DMS 273 (cell line): ENCODE data around the gene RNPS1.
A peak's percentile ranks its signal among the peaks of the same experiment; 100 is the strongest.
"Not testable (repeated sequence)": the region's sequence is repeated elsewhere in the genome, so short reads cannot be mapped to it uniquely, and the experiment has no call there.

Experiments used
- DNase-seq: peaks from one replicate; lab custom pipeline; 2025; ENCODE audit not compliant: unreplicated experiment; lab: John Stamatoyannopoulos, UW

The RNPS1 gene

GRCh38 chr16:2282866-2283555 is 15.1 kb upstream of the RNPS1 start:
- DNase-seq, result peak; percentile 93

DNA sequence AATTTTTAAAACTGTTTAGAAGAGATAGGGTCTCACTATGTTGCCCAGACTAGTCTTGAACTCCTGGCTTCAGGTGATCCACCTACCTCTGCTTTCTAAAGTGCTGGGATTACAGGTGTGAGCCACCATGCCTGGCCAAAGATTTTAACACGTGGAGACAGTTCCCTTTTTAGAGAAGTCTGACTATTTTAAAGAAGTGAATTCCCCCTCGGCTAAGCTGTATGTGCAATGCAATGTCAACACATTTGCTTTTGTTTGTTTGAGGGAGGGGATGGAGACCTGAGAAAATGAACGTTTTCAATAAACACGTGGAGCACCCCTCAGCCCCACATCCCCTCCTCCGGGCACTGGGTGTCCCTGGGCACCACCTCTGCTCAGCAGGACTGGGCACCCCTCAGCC is 14.3 kb upstream of the RNPS1 start:
- DNase-seq, result no peak

DNA sequence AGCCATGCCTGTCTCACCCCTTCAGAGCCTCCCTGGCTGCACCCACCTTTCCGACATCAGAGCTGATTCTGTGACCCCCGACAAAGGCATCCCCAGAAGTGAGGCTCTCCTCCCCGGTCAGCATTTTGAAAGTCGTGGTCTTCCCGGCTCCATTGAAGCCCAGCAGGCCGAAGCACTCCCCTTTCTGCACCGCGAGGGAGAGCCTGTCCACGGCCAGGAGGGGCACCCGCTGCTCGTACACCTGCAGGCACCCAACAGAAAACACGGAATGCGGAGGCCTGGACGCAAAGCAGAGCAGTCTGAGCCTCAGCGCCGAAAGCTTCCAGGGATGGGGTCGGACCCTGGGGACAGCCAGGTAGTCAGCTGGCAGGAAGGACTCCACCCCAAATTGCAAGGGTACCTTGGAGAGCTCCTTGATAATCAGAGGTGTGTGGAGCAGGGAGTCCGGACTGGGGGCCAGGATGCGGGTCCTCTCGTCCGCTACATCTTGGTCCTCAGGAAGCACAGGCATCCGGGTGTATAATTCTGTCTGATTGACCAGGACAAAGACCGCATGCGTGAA is 13.1 kb upstream of the RNPS1 start:
- DNase-seq, result no peak

DNA sequence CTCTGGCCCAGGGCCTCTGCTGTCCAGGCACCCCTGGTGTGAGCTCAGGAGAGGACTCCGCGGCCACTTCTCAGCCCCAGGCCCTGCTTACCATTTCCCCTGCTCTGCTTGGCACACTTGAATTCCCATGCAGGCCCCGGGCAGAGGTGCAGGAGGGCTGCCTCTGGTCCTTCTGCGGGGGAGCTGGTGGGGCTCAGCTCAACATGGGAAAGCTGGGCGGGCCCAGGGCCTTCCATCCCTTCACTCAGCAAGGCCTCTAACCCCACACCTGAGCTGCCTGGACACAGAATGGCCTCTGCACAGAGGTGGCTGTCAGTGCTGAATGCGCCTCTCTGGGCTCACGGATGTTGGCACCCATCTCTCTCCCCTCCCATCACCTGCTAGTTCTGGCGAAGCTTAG is 12.5 kb upstream of the RNPS1 start:
- DNase-seq, result no peak

DNA sequence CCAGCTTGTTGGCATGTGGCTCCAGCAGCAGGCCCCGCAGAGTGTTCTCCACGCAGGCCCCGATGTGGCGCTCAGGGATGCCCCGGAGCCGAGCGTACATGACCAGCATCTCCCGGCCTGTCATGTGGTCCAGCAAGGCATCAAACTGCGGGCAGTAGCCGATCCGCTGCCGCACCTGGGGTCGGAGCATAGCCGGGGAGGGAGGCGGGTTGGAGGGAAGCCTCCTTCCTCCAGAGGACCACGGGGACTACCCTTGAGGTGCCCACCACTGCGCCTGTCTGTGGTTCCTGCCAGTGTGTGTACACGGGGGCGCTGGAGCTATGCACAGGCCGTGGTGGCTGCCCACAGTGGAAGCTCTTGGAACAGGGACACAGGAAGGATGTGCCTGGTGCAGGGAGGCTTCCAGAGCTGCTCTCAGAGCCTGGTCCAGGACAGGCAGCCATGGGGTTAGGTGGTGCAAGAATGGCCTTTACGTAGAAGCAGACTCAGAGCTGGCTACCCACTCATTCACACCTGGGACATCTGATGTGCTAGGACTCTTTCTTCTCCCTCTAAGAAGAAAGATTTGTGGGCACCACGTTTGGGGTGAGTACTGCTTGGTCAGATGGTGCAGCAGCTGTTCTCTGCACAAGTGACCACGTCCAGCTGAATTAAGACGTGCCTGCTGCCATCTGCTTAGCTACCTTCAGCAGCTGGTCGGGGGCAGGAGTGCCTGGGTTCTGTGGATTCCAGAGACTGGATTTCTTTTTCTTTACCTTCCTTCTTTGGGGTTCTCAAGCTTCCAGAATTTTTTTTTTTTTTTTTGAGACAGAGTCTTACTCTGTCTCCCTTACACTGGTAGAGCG is 11.3 kb upstream of the RNPS1 start:
- peak; percentile 71 for DNase-seq

GRCh38 chr16:2278272-2278608 is 10.3 kb upstream of the RNPS1 start:
- DNase-seq, result peak; percentile 34

- DNase-seq, result no peak
These were observed 9.7 kb upstream of the RNPS1 start for GRCh38 chr16:2277466-2278271.

DNA sequence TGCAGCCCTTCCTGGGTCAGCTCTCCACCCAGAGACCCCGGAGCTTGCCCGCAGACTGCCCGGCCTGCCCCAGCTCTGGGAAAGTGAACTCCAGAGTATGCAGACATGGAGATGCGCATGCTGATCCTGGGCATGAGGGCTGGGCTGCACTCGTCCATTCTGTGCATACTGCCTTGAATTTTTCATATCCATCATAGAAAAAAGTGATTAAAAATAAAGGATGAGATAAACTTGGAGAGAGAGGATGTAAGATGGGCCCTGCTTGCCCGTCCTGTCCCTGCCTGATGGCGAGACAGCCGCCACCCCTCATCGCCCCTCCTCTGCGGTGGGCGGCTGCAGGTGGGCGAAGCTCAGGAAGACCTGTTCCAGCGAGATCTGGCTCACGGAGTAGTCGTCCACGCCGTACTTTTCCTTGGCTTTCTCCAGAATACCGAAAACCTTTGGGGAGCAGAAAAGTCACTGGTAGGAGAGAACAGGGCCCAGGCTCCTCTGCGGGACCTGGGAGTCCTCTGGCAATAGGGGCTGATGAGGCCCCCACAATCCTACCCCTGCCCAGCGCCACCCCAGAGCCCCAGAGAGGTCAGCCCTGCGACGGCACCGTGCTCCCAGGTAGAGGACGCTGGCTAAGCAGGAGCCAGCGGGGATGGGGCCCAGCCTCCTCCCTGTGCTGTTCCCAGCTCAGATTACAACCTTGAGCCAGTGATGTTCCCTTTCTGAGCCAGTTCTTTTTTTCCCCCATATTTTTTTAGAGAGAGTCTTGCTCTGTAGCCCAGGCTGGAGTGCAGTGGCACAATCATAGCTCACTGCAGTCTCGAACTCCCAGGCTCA is 8.7 kb upstream of the RNPS1 start:
- DNase-seq, result no peak

- no peak for DNase-seq
These were observed 7.8 kb upstream of the RNPS1 start for GRCh38 chr16:2275476-2276367.

GRCh38 chr16:2273931-2274330 is 6.0 kb upstream of the RNPS1 start:
- DNase-seq, result peak; percentile 44

DNA sequence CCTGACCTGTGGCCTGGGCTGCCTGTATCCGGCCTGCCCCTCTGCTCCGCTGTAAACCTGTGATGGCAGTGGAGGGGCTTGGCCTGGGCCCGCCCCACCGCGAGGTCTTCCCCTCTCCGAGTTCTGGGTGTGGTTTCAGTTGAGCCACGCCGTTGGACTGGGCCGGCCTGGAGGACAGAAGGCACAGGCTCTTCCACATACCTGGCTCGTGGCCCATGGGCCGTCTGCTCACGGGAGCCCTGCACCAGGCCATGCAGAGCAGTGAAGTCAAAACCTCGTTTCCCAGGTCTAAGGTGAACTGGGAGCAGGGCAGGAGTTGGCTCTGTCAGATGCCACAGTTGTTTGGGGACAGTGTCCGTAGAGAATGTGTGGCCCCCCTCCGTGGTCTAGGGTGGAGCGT is 5.6 kb upstream of the RNPS1 start:
- peak; percentile 67 for DNase-seq

- no peak for DNase-seq
These were observed 4.0 kb upstream of the RNPS1 start for GRCh38 chr16:2271848-2272461.

GRCh38 chr16:2270588-2271470 is 2.9 kb upstream of the RNPS1 start:
- DNase-seq, result no peak

DNA sequence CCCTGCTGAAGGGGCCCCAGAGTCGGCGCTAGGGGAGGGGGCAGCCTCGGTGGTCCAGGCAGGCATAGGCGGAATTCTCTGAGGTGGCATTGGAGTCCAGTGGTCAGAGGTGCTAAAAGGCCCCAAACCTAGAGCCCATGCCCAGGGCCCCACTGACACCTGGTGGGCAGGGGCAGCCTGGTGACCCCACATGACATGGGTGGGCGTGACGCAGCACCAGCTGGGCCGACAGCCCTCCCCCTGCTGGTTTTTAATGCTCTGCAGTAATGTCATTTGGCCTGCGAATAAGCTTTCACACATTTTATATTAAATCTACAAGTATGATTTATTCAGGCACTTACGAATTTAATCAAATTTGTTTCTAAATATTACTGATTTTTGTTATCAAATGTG is 2.1 kb upstream of the RNPS1 start:
- DNase-seq, result peak; percentile 39

GRCh38 chr16:2267505-2267912 is 417 bp downstream of the RNPS1 start:
- peak; percentile 86 for DNase-seq

GRCh38 chr16:2266887-2267286 is 1.0 kb downstream of the RNPS1 start:
- DNase-seq, result not testable (repeated sequence)

- not testable (repeated sequence) for DNase-seq
These were observed 4.9 kb downstream of the RNPS1 start for GRCh38 chr16:2263026-2263425.

GRCh38 chr16:2260250-2260649 is 7.7 kb downstream of the RNPS1 start:
- no peak for DNase-seq
